ENCODE data around the gene RERE.

The RERE gene

DNA sequence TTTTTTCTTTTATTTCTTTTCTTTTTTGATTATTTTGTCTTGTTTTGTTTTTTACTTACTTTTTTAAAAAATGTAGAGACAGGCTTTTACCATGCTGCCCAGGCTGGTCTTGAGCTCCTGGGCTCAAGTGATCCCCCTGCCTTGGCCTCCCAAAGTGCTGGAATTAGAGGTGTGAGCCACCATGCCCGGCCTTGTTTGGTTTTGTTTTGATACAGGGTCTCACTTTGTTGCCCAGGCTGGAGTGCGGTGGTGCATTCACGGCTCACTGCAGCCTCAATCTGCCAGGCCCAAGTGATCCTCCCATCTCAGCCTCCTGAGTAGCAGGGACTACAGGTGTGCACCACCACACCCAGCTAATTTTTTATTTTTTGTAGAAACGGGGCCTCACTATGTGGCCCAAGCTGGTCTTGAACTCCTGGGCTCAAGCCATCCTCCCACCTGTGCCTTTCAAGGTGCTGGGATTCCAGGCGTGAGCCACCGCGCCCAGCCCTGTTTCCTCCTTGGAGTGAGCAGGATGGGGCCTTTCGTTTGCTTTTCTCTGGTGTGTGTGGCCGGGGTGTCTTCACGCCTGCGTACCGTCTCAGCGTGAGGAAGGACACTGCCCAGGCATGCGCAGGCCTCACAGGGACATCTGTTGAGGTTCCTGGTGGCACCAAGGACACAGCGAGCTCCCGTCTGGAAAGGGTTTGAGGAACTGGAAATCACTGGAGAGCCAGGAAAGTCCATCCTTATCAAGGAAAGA lies 484.0 kb downstream of the RERE start:
- TF ChIP-seq, protein P1, sequence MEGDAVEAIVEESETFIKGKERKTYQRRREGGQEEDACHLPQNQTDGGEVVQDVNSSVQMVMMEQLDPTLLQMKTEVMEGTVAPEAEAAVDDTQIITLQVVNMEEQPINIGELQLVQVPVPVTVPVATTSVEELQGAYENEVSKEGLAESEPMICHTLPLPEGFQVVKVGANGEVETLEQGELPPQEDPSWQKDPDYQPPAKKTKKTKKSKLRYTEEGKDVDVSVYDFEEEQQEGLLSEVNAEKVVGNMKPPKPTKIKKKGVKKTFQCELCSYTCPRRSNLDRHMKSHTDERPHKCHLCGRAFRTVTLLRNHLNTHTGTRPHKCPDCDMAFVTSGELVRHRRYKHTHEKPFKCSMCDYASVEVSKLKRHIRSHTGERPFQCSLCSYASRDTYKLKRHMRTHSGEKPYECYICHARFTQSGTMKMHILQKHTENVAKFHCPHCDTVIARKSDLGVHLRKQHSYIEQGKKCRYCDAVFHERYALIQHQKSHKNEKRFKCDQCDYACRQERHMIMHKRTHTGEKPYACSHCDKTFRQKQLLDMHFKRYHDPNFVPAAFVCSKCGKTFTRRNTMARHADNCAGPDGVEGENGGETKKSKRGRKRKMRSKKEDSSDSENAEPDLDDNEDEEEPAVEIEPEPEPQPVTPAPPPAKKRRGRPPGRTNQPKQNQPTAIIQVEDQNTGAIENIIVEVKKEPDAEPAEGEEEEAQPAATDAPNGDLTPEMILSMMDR (IDR thresholded peaks at IDR 0.05; ENCODE audit: control insufficient read depth, extremely low read depth, insufficient read depth), result no peak
- no peak overlapping the region for H3K4me3 ChIP-seq (ENCODE audit: low read depth, low read length)
- DNase-seq (ENCODE audit: low read depth), result no peak

DNA sequence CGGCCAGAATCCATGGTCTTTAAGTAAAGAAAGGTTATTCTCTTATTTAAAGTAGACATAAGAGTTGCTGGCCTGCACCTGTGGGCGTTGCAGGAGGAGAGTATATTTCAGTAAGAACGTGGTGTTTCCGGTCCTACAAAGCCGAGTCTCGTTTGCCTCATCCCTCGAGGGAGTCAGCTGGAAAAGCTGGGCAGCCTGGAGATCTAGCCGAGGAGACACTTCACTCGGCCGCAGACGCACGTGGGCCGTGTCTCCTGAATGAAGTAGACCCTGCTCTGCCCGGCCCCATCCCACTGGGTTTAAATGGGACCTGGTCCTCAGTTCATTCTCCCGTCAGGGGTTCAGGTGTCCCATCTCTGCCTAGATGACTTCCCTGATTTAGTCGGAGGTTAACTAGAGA lies 484.6 kb downstream of the RERE start:
- H3K4me3 ChIP-seq (ENCODE audit: low read depth, low read length), result no peak overlapping the region
- TF ChIP-seq, protein P1 (IDR thresholded peaks at IDR 0.05; ENCODE audit: control insufficient read depth, extremely low read depth, insufficient read depth), result no peak
- DNase-seq (ENCODE audit: low read depth), result no peak

DNA sequence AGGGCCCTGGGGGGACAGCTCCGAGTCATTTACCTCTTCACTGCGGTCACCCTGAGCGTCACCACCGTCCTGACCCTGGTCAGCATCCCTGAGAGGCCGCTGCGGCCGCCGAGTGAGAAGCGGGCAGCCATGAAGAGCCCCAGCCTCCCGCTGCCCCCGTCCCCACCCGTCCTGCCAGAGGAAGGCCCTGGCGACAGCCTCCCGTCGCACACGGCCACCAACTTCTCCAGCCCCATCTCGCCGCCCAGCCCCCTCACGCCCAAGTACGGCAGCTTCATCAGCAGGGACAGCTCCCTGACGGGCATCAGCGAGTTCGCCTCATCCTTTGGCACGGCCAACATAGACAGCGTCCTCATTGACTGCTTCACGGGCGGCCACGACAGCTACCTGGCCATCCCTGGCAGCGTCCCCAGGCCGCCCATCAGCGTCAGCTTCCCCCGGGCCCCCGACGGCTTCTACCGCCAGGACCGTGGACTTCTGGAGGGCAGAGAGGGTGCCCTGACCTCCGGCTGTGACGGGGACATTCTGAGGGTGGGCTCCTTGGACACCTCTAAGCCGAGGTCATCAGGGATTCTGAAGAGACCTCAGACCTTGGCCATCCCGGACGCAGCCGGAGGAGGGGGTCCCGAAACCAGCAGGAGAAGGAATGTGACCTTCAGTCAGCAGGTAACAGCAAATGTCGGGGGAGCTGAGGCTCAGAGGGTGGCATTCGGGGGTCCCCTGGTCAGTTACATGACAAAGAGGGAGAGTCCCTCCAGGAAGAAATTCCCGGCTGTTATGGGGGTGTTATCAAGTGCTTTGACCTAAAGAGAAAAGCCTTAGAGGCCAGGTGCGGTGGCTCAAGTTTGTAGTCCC lies 486.9 kb downstream of the RERE start:
- TF ChIP-seq, protein P1 (IDR thresholded peaks at IDR 0.05; ENCODE audit: control insufficient read depth, extremely low read depth, insufficient read depth), result no peak
- H3K4me3 ChIP-seq (ENCODE audit: low read depth, low read length), result no peak overlapping the region
- DNase-seq (ENCODE audit: low read depth), result no peak

DNA sequence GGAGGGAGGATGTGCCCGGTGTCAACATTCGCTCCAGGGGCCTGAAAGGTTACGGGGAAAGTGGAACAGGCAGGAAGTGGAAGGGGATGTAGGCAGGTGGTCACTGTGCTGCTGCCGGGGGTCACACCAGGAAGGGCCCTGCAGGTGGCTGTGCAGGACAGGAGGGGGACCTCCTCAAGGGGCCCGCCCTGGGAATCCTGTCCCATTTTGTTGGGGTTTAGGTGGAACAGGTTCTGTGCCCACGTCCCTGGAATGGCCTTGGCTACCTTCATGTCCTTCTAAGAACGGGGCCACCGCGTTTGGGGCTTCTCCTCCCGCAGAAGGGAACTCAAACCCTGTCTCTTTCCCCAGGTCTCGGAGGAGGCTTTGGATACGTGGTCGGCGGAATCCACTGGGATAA lies 487.6 kb downstream of the RERE start:
- H3K4me3 ChIP-seq (ENCODE audit: low read depth, low read length), result no peak overlapping the region
- no peak for DNase-seq (ENCODE audit: low read depth)
- TF ChIP-seq, protein P1 (IDR thresholded peaks at IDR 0.05; ENCODE audit: control insufficient read depth, extremely low read depth, insufficient read depth), result no peak

DNA sequence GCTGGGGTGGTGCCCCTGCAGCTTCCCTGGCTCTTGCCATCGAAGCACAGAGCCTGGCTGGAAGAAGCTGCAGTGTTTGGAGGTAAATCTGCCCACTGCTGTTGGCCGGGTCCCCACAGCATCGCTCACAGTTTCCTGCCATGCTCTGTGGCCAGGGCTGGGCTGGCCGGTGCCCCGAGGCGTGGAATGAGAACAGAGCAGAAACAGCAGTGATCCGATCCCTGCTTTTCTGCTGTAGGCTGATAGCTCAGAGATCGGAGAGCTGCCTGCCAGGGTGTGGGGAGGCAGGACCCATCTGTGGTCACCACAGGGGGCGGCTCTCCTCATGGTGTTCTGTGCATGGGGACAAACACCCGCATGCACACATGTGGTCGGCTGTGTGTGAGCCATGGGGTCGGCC lies 488.0 kb downstream of the RERE start:
- TF ChIP-seq, protein P1 (IDR thresholded peaks at IDR 0.05; ENCODE audit: control insufficient read depth, extremely low read depth, insufficient read depth), result no peak
- no peak for DNase-seq (ENCODE audit: low read depth)
- H3K4me3 ChIP-seq (ENCODE audit: low read depth, low read length), result no peak overlapping the region

DNA sequence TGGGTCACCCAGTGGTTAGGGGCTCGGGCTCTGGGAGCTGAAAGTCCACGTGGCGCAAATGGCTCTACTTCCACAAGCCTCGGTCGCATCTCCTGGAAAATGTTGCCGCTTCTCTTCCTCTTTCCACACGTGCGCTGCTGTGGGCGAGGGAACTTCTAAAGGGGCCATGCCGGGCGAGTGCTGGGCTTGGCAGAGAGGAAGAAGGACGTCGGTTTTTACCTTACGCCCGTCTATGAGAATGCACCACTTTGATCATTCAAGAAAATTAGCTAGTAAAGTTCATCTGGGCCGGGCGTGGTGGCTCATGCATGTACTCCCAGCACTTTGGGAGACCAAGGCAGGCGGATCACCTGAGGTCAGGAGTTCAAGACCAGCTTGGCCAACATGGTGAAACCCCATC lies 489.2 kb downstream of the RERE start:
- TF ChIP-seq, protein P1 (IDR thresholded peaks at IDR 0.05; ENCODE audit: control insufficient read depth, extremely low read depth, insufficient read depth), result no peak
- no peak for DNase-seq (ENCODE audit: low read depth)
- no peak overlapping the region for H3K4me3 ChIP-seq (ENCODE audit: low read depth, low read length)
